HEK293 (cell line): ENCODE measurements around the gene RYR2.

Source experiments
- CTCF ChIP-seq: fragments of 450-650 bp; formaldehyde crosslinking; IDR thresholded peaks from 2 replicates; pipeline ENCODE4 v1.5.1; 2016; ENCODE audit warnings: missing biosample characterization, missing genetic modification characterization
- MYNN ChIP-seq: fragments of 450-650 bp; formaldehyde crosslinking; IDR thresholded peaks from 2 replicates; pipeline ENCODE4 v1.5.1; 2016; ENCODE audit warnings: missing biosample characterization, missing genetic modification characterization, borderline replicate concordance
- RBAK ChIP-seq: fragments of 450-650 bp; formaldehyde crosslinking; IDR thresholded peaks from 2 replicates; pipeline ENCODE4 v1.5.1; 2016; ENCODE audit warnings: missing biosample characterization, missing genetic modification characterization
- SCRT1 ChIP-seq: fragments of 450-650 bp; formaldehyde crosslinking; IDR thresholded peaks from 2 replicates; pipeline ENCODE4 v1.5.1; 2016; ENCODE audit warnings: missing biosample characterization, missing genetic modification characterization, borderline replicate concordance
- ZEB2 ChIP-seq: fragments of 450-650 bp; formaldehyde crosslinking; IDR thresholded peaks from 2 replicates; pipeline ENCODE4 v1.5.1; 2016; ENCODE audit warnings: missing biosample characterization, missing genetic modification characterization
- ZNF10 ChIP-seq: fragments of 450-650 bp; formaldehyde crosslinking; IDR thresholded peaks from 2 replicates; pipeline ENCODE4 v1.5.1; 2017; ENCODE audit warnings: missing biosample characterization, missing genetic modification characterization
- ZNF274 ChIP-seq, 2 experiments: fragments of 200-500 bp in 1 of 2; fragments of 450-650 bp in 1 of 2; sonication (Bioruptor generic) in 1 of 2; formaldehyde crosslinking in 1 of 2; IDR thresholded peaks; 2 replicates each; pipeline versions ENCODE4 v1.5.1 to v1.6.1; 2014 to 2016; ENCODE audit warnings: borderline replicate concordance in 1 of 2, inconsistent platforms in 1 of 2, low read length in 1 of 2, missing biosample characterization in 1 of 2, missing genetic modification characterization in 1 of 2
- ZNF292 ChIP-seq: fragments of 450-650 bp; formaldehyde crosslinking; IDR thresholded peaks from 2 replicates; pipeline ENCODE4 v1.5.1; 2016; ENCODE audit warnings: low read depth, missing biosample characterization, missing genetic modification characterization, borderline replicate concordance
- ZNF302 ChIP-seq: fragments of 450-650 bp; formaldehyde crosslinking; IDR thresholded peaks from 2 replicates; pipeline ENCODE4 v1.5.1; 2016; ENCODE audit warnings: missing biosample characterization, missing genetic modification characterization, low read depth
- ZNF654 ChIP-seq: fragments of 450-650 bp; formaldehyde crosslinking; IDR thresholded peaks from 2 replicates; pipeline ENCODE4 v1.5.1; 2016; ENCODE audit warnings: low read depth, missing biosample characterization, missing genetic modification characterization
- ZNF701 ChIP-seq: fragments of 450-650 bp; formaldehyde crosslinking; IDR thresholded peaks from 2 replicates; pipeline ENCODE4 v1.5.1; 2016; ENCODE audit warnings: missing biosample characterization, missing genetic modification characterization
- ZNF776 ChIP-seq: fragments of 450-650 bp; formaldehyde crosslinking; IDR thresholded peaks from 2 replicates; pipeline ENCODE4 v1.5.0; 2017; ENCODE audit warnings: missing biosample characterization, missing genetic modification characterization, borderline replicate concordance
- ZNF791 ChIP-seq: fragments of 450-650 bp; formaldehyde crosslinking; IDR thresholded peaks from 2 replicates; pipeline ENCODE4 v1.5.1; 2016; ENCODE audit warnings: missing biosample characterization, missing genetic modification characterization
- TF ChIP-seq, protein P1 (sequence below): fragments of 450-650 bp; formaldehyde crosslinking; IDR thresholded peaks from 2 replicates; pipeline ENCODE4 v1.5.1; 2016; ENCODE audit warnings: missing biosample characterization, missing genetic modification characterization

GRCh38 chr1:237792149-237792548 is 750.2 kb downstream of the RYR2 start:
- TF ChIP-seq ZNF701 (no peak), CTCF (no peak), SCRT1 (tag by site-specific recombination) (no peak), ZNF292 (no peak), RBAK (tag by site-specific recombination) (no peak), ZNF776 (tag by site-specific recombination) (no peak), MYNN (tag by site-specific recombination) (no peak), ZNF274 (IDR thresholded peaks at IDR 0.05; ENCODE audit: low read length) (no peak), ZNF274 (tag by site-specific recombination; IDR thresholded peaks at IDR 0.05; ENCODE audit: borderline replicate concordance) (no peak), ZNF302 (tag by site-specific recombination) (no peak), ZNF654 (no peak), ZNF10 (tag by site-specific recombination) (no peak), ZEB2 (tag by site-specific recombination) (no peak), ZNF791 (tag by site-specific recombination) (no peak)
- TF ChIP-seq, protein P1, sequence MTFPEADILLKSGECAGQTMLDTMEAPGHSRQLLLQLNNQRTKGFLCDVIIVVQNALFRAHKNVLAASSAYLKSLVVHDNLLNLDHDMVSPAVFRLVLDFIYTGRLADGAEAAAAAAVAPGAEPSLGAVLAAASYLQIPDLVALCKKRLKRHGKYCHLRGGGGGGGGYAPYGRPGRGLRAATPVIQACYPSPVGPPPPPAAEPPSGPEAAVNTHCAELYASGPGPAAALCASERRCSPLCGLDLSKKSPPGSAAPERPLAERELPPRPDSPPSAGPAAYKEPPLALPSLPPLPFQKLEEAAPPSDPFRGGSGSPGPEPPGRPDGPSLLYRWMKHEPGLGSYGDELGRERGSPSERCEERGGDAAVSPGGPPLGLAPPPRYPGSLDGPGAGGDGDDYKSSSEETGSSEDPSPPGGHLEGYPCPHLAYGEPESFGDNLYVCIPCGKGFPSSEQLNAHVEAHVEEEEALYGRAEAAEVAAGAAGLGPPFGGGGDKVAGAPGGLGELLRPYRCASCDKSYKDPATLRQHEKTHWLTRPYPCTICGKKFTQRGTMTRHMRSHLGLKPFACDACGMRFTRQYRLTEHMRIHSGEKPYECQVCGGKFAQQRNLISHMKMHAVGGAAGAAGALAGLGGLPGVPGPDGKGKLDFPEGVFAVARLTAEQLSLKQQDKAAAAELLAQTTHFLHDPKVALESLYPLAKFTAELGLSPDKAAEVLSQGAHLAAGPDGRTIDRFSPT (tag by site-specific recombination): no peak
